Esophagus squamous epithelium (tissue), 4 donors: ENCODE results near the gene ARHGAP23.

Source experiments
- CTCF ChIP-seq, 6 experiments: fragments of 450-650 bp in 4 of 6; fragments of 200-600 bp in 2 of 6; sonication (generic) in 2 of 6; IDR thresholded peaks; one replicate each; pipeline ENCODE4 v1.5.1; 2016 to 2019; ENCODE audit warnings: antibody characterized with exemption in 6 of 6, mild to moderate bottlenecking in 4 of 6, moderate library complexity in 4 of 6
- POLR2A ChIP-seq, 4 donors: fragments of 450-650 bp; IDR thresholded peaks; one replicate each; pipeline ENCODE4 v1.6.1; 2017; ENCODE audit warnings: antibody characterized with exemption in 4 of 4, mild to moderate bottlenecking in 4 of 4, moderate library complexity in 3 of 4

- no peak for TF ChIP-seq CTCF (IDR thresholded peaks at IDR 0.05)
- TF ChIP-seq POLR2A (IDR thresholded peaks at IDR 0.05): no peak
These were observed 80.3 kb downstream of the ARHGAP23 start for GRCh38 chr17:38508570-38508950.
